ENCODE results near the gene TPSG1.
"Not testable (repeated sequence)": the region's sequence is repeated elsewhere in the genome, so short reads cannot be mapped to it uniquely, and the experiment has no call there.

Gene TPSG1

DNA sequence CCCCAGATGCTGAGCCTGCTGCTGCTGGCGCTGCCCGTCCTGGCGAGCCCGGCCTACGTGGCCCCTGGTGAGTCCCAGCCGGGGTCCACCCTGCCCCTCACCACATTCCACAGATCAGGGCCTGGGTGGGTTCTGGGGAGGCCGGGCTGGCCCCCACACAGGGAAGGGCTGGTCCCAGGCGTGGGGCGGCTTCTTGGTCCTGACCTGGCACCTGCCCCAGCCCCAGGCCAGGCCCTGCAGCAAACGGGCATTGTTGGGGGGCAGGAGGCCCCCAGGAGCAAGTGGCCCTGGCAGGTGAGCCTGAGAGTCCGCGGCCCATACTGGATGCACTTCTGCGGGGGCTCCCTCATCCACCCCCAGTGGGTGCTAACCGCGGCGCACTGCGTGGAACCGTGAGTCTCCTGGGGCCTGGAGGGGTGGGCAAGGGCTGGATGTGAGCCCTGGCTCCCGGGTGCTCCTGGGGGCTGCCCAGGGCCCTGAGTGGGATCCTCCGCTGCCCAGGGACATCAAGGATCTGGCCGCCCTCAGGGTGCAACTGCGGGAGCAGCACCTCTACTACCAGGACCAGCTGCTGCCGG lies 31.3 kb upstream of the TPSG1 start:
- not testable (repeated sequence) for DNase-seq

DNA sequence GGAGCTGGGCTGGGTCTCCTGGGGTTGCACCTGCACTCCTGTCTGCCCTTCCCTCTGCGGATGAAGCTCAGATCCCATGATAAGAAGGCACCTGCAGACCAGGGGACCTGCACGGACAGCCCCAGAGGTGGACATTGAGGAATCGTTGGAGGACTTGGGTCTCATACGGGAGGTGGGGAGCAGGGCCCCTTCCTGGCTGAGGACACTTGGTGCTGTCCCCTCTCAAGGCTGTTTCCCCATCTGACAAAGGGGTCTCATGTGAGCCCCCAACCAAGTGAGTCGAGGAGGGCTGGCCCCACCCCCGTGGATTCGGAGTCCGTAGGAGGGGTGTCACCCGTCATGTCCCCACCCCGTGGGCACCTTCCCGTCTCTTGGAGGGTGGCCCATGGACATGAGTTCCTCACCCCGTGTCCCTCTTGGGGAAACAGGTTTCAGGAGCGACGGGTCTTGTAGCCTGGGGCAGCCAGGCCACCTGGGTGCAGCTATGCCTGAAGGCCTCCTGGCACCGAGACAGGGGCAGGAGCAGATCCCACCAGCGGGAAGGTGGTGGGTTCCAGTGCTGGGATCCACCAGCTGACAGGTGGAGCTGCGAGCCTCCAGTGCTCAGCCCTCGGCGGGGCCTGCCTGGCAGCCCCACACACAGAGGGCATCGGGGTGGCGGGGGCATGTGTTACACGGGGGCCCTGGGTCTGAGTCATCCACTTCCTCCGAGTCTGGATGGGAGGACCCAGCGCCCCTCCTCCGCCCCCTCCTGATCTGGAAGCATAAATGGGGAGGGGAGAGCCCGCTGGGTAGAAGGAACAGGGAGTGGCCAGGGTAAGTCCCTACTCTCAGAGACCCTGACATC lies 30.4 kb upstream of the TPSG1 start, which contains the start of gene TPSD1:
TSS of gene TPSD1 (plus strand) at position 794 of the 847 bp plus-strand sequence. CDS start 212 bp downstream, outside the sequence.
- DNase-seq = not testable (repeated sequence)

DNA sequence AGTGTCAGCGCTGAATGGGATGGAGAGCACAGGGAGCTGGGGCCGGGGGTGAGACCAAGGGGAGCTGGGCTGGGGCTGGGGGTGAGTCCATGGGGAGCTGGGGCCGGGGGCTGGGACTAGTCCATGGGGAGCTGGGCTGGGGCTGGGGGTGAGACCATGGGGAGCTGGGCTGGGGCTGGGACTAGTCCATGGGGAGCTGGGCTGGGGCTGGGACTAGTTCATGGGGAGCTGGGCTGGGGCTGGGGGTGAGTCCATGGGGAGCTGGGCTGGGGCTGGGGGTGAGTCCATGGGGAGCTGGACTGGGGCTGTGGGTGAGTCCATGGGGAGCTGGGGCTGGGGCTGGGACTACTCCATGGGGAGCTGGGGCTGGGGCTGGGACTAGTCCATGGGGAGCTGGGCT lies 29.8 kb upstream of the TPSG1 start:
- not testable (repeated sequence) for DNase-seq

DNA sequence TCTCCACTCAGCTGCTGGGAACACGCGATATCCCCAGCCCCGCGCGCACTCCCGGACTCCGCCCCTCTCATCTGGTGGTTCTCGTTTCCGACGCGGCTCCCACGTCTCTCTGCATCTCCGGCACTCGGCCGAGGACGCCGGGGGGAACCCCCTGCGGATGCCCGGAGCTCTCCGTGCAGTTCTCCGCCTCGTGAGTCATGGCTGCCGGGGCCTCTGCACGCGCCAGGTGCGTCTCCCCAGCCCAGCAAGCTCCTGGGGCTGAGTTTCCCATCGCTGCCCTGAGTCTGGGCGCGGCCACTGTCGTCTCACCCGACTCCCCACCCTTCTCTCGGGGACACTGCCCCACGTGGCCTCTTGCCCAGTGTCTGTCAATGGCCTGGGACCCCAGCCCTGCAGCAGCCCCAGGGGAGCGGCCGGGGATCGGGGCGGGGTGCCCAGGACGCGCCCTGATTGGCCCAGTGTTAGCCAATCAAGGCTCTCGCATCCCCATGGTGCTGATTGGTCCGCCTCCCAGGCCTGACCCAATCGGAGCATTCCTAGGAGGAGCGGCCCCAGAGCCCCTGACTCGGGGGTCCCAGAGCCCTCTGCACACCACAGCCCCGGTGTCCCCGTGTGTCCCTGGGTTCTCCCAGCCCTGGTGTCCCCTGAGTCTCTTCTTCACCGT lies 28.8 kb upstream of the TPSG1 start:
- DNase-seq = not testable (repeated sequence)

DNA sequence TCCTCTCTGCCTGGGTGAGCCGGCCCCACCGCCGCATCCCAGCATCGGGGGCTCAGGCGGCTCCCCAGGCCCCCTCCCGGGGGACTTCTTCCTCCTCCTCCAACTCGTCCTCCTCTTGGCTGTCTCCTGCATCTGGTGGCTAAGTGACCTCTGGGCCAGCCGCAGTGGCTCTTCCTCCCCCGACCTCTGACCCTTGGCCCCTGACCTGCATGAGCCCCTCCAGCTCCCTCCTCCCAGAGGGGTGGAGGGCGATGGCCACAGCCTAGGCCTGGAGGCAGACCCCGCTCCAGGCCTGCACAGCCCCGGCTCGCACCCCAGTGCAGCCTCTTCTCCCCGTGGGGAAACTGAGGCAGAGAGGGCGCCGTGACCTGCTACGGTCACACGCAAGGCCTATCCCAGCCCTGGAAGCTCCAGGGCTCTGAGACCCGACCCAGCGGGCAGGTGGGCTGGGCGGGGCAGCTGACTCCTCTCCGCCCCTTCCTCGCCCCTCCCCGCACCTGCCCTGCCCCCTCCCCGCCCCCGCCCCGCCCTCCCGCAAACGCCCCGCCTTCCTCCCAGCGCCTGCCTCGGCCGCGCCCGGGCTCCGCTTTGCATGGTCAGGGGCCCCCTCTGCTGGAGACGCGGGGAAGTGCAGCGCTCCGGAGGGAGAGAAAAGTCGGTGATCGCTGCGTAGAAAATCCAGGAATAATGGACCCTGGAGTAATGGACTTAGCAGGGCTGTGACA lies 24.1 kb upstream of the TPSG1 start:
- DNase-seq = not testable (repeated sequence)

DNA sequence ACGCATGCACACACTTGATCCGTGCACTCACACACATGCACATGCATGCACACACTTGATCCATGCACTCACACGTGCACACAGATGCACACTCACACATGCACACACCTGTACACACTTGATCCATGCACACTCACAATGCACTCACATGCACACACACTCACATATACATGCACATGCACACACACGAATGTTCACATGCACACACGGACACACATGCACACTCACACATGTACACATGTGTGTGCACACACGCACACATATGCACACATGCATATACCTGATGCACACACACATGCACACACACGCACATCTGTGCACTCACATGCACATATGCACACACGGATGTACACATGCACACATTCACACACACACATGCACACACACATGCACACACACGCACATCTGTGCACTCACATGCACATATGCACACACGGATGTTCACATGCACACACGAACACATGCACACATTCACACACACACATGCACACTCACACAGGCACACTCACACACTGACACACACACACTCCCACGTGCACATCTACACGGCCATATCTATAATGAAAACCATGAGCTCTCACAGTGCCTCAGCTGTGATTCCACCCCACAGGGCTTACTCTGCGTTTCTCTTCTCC lies 23.0 kb upstream of the TPSG1 start:
- DNase-seq = not testable (repeated sequence)

DNA sequence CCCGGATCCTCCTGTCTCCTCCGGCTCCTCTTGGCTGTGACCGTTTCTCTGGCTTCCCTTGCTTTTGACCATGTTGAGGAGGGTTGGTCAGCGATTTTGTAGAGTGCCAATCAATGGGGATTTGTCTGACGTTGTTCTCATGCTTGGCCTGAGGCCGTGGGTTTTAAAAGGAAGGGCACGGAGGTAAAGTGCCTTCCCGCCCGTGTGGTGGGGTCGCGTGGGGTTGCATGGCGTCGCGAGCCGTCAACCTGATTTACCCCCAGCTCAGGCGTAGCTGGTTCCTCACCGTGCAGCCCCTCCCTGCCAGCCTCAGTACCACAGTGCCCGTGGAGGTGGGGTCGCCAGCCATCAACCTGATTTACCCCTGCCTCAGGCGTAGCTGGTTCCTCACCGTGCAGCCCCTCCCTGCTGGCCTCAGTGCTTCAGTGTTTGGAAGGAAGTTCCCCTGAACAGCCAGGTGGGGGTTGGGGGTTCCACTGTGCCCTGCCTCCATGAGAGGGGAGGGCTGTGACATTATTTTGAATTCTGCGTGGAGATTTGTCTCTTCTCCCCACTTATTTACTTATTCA lies 20.5 kb upstream of the TPSG1 start:
- no peak for DNase-seq

DNA sequence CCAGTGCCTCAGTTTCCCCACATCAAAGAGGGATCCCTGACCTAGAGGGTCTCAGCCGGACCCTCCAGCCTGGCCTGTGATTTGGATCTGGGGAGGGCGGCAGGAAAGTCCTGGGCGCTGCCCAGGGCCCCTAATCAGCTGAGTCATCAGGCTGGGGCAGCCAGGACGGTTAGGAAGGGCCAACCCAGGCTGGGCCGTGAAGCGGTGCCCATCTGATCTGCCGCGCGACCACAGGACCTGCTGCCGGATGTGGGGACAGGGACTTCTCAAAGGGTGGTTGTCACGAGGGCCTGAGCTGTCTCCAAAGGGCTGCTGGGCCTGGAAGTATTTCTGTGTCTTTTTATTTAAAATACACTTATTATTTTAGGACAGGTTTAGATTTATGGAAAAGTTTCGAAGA lies 19.8 kb upstream of the TPSG1 start:
- DNase-seq = no peak

DNA sequence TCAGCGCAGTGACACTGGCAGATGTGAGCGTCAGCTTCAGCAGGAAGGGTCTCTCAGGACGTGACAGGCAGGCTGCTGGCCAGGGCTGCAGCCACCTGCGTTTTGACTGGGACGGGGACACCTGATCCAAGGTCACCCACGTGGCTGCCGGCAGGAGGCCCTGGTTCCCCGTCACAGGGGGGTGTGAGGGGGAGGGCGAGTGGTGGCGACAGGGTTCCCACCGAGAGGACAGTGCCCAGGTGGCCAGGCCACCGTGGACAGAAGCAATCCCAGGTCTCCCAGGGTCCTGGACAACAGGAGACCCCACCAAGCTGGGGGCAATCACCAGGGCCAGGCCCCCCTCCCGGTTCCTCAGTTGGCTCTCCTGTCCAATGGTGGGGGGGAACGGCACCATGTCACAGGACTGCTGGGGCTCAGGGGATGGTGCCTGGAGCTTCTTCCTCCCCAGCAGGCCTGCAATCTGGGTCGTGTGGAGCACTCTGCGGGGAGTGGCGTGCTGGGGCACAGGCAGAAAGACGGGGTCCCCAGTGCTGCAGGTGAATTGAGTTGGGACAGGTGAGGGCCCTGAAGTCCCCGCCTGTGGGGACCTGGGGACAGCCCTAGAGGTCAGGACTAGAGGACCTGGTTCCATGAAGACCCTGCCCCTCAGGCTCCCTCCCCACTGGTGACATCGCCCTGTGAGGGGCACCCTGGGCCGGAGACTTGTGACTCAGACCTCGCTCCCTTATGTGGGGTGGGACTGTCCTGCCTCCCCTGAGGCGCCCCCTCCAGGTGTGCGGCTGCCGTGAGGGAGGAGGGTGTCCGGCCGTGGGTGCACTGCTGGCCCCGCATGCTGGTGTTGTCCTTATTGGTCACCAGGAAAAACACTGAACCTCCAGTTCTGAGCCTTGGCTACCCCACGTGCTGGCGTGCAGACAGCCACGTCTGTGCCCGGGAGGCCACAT lies 19.1 kb upstream of the TPSG1 start:
- not testable (repeated sequence) for DNase-seq

DNA sequence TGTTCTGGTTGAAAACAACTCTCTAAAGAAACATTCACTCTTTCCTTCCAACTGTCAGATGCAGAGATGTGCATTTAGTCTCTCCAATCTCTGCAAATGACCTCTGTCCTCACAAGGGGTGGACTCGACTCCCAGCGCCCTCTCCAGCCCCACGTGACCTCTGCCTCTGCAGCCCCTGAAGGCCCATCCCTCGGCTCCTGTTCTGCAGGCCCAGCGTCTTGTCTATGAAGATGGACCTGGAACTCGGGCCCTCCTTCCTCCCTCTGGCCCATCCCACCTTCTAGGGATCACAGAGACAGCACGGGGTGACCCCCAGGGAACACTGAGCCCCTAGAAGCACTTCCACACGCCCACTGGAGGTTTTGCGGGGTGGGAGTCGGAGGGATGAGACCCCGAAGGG lies 18.3 kb upstream of the TPSG1 start:
- not testable (repeated sequence) for DNase-seq

DNA sequence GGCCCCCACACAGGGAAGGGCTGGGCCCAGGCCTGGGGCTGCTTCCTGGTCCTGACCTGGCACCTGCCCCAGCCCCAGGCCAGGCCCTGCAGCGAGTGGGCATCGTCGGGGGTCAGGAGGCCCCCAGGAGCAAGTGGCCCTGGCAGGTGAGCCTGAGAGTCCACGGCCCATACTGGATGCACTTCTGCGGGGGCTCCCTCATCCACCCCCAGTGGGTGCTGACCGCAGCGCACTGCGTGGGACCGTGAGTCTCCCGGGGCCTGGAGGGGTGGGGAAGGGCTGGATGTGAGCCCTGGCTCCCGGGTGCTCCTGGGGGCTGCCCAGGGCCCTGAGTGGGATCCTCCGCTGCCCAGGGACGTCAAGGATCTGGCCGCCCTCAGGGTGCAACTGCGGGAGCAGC lies 16.0 kb upstream of the TPSG1 start:
- not testable (repeated sequence) for DNase-seq

DNA sequence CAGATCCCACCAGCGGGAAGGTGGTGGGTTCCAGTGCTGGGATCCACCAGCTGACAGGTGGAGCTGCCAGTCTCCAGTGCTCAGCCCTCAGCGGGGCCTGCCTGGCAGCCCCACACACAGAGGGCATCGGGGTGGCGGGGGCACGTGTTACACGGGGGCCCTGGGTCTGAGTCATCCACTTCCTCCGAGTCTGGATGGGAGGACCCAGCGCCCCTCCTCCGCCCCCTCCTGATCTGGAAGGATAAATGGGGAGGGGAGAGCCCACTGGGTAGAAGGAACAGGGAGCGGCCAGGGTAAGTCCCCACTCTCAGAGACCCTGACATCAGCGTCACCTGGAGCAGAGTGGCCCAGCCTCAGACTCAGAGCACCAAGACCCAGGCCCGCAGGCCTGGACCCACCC lies 15.4 kb upstream of the TPSG1 start, which contains the start of gene TPSAB1:
TSS of gene TPSAB1 (plus strand) at position 270 of the 400 bp plus-strand sequence. CDS start 234 bp downstream, outside the sequence.
- not testable (repeated sequence) for DNase-seq

DNA sequence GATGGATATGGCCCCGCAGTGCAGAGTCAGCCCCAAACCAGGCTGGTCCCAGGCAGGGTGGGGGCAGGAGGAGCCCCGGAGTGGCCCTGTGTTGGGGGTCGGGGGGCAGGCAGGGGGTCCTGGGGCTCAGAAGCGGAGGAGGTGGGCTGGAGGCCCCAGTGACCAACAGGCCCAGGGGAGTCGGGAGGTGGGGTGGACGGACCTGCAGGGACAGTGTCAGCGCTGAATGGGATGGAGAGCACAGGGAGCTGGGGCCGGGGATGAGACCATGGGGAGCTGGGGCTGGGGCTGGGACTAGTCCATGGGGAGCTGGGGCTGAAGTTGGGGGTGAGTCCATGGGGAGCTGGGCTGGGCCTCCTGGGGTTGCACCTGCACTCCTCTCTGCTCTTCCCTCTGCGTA lies 14.5 kb upstream of the TPSG1 start:
- not testable (repeated sequence) for DNase-seq

DNA sequence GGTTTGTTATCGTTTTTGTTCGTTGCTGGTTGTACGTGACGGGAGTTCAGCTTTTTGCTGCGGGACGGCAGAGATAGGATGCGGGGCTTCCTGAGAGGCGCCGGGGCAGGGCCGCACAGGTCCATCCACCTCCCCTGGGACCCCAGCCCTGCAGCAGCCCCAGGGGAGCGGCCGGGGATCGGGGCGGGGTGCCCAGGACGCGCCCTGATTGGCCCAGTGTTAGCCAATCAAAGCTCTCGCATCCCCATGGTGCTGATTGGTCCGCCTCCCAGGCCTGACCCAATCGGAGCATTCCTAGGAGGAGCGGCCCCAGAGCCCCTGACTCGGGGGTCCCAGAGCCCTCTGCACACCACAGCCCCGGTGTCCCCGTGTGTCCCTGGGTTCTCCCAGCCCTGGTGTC lies 13.8 kb upstream of the TPSG1 start:
- not testable (repeated sequence) for DNase-seq

DNA sequence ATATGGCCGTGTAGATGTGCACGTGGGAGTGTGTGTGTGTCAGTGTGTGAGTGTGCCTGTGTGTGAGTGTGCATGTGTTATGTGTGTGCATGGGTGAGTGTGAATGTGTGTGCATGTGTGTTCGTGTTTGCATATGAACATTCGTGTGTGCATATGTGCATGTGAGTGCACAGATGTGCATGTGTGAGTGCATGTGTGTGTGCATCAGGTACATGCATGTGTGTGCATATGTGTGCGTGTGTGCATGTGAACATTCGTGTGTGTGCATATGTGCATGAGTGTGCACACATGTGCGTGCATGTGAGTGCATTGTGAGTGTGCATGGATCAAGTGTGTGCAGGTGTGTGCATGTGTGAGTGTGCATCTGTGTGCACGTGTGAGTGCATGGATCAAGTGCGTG lies 12.9 kb upstream of the TPSG1 start:
- no peak for DNase-seq

DNA sequence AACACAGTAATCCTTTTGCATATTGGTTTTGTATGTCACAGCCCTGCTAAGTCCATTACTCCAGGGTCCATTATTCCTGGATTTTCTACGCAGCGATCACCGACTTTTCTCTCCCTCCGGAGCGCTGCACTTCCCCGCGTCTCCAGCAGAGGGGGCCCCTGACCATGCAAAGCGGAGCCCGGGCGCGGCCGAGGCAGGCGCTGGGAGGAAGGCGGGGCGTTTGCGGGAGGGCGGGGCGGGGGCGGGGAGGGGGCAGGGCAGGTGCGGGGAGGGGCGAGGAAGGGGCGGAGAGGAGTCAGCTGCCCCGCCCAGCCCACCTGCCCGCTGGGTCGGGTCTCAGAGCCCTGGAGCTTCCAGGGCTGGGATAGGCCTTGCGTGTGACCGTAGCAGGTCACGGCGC lies 11.6 kb upstream of the TPSG1 start:
- not testable (repeated sequence) for DNase-seq

DNA sequence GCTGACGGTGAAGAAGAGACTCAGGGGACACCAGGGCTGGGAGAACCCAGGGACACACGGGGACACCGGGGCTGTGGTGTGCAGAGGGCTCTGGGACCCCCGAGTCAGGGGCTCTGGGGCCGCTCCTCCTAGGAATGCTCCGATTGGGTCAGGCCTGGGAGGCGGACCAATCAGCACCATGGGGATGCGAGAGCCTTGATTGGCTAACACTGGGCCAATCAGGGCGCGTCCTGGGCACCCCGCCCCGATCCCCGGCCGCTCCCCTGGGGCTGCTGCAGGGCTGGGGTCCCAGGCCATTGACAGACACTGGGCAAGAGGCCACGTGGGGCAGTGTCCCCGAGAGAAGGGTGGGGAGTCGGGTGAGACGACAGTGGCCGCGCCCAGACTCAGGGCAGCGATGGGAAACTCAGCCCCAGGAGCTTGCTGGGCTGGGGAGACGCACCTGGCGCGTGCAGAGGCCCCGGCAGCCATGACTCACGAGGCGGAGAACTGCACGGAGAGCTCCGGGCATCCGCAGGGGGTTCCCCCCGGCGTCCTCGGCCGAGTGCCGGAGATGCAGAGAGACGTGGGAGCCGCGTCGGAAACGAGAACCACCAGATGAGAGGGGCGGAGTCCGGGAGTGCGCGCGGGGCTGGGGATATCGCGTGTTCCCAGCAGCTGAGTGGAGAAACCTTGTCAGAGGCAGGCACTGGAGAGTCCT lies 7.1 kb upstream of the TPSG1 start:
- not testable (repeated sequence) for DNase-seq

DNA sequence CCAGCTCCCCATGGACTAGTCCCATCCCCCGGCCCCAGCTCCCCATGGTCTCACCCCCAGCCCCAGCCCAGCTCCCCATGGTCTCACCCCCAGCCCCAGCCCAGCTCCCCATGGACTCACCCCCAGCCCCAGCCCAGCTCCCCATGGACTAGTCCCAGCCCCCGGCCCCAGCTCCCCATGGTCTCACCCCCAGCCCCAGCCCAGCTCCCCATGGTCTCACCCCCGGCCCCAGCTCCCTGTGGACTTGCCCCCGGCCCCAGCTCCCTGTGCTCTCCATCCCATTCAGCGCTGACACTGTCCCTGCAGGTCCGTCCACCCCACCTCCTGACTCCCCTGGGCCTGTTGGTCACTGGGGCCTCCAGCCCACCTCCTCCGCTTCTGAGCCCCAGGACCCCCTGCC lies 6.2 kb upstream of the TPSG1 start:
- not testable (repeated sequence) for DNase-seq

DNA sequence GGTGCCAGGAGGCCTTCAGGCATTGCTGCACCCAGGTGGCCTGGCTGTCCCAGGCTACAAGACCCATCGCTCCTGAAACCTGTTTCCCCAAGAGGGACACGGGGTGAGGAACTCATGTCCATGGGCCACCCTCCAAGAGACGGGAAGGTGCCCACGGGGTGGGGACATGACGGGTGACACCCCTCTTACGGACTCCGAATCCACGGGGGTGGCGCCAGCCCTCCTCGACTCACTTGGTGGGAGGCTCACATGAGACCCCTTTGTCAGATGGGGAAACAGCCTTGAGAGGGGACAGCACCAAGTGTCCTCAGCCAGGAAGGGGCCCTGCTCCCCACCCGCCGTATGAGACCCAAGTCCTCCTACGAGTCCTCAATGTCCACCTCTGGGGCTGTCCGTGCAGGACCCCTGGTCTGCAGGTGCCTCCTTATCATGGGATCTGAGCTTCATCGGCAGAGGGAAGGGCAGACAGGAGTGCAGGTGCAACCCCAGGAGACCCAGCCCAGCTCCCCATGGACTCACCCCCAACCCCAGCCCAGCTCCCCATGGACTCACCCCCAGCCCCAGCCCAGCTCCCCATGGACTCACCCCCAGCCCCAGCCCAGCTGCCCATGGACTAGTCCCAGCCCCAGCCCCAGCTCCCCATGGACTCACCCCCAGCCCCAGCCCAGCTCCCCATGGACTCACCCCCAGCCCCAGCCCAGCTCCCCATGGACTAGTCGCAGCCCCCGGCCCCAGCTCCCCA lies 5.6 kb upstream of the TPSG1 start:
- DNase-seq = not testable (repeated sequence)

Data from NCI-H2029 (cell line).